NAMALWA (cell line): ENCODE data around the gene PRKCE.

ENCODE experiments used
- DNase-seq: peaks from one replicate; pipeline ENCODE4 v3.0.0-alpha.2; 2015; ENCODE audit warnings: low spot score

PRKCE gene

DNA sequence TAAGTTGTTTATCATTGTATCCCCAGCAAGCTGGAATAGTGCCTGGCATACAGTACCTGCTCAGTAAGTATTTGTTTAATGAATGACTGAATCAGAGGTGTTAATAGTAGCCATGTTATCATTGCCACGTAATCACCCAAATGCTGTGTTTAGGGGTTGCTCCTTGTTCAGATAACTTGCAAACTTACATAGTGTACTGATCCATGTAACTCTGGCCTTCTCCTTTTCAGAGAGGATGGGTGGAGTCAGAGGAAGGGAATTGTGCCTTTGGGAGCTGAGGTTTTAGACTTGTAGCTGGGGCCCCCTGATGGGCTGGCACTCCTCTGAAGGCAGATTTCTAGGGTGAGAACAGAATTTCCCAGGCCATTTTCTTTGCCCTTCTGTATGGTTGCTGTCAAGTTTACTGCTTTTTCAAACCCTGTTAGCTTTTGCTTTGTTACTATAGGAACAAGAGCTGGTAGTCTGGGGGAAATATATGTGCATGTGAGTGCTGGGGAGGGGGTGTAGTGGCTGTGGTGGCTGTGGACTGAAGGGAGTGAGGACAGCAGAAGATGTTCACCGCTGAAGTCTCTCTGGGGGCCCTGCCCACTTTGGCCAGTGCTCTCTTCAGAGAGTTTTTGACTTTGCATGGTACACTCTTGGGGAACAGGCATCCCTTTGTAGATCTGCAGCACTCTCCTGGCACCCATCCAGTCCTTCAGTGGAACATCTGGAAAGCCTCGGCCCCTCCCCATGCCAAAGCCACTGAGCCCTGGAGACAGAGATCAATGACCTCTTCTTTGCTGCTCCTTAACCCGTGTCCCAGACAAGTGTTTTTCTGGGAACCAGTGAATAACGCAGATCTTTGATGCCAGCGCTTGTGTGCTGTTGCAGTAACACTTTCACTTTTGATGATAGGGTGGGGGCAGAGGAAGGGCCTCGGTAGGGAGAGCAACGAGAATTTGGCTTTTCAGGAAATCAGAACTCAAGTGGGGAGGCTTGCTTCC is 209.0 kb downstream of the PRKCE start:
- peak; percentile 40 for DNase-seq

GRCh38 chr2:45862843-45863242 is 211.4 kb downstream of the PRKCE start:
- no peak for DNase-seq

- DNase-seq: no peak
Observed at GRCh38 chr2:45864121-45864520, 212.6 kb downstream of the PRKCE start.

DNA sequence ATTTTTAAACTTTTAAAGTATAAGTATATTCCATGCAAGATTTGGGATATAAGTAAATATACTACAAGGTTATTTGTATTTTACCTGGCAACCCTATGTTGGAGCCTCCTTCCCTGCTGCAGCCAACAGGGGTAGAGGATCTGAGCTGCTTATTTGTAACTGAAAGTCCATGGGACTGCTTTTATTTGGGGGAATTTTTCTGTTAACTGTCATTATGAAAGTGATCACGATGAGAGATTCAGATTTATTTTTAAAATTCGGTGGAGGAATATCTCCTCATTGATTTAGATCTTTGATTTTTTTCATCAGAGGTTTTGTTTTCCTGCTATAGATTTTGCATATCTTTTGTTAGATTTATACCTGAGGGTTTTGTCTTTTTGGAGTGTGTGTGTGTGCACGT is 215.9 kb downstream of the PRKCE start:
- no peak for DNase-seq

DNA sequence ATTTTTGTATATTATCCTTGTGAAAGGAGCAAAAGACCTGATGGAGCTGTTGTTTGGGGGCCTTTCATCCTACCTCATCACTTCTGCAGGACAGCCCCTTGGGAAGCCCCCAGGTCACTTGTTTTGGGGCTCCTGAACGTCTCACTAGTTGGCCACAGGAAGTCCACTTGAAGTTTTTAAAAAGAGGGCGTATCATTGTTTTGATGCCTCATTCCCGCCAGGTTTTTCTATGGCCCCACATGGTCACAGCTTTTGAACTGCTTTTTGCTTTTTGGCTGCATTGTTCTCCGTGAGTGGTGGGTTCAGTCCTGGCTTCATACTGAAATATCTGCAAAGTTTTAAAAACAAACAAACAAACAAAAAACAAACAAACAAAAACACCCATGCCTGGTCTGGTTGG is 216.3 kb downstream of the PRKCE start:
- no peak for DNase-seq

DNA sequence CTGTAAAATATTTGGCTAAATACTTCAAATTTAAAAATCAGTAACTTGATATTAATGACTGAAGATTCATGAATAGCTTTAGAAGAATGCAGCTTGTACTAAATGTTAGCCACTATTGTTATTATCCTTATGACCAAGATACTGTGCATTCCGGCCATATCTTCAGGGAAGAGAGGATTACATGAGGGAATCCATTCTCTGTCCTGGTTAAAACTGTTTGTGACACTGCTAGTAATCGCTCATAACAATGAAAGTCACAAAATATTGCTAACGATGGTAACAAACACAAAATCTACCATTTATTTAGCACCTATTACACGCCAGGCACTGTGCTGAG is 217.7 kb downstream of the PRKCE start:
- DNase-seq: no peak

DNA sequence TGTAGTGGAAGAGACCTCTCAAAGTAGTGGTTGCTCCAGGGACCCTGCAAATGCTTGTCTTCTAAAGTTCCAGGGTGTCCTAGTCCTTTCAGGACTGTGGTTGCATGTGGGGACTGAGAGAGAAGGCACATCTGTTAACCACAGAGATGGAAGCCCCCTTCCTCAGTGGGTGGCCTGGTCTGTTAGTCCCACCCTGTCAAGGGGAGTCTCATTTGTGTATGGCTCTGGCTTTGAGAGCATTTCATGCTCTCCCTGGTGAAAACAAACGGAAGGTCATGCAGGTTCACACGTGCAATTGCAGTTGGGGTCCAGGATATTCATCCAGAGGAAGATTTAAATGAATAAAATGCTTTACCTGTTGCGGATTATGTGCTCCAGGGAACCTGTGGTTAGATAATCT is 219.6 kb downstream of the PRKCE start:
- DNase-seq: no peak

GRCh38 chr2:45871541-45871940 is 220.1 kb downstream of the PRKCE start:
- no peak for DNase-seq

DNA sequence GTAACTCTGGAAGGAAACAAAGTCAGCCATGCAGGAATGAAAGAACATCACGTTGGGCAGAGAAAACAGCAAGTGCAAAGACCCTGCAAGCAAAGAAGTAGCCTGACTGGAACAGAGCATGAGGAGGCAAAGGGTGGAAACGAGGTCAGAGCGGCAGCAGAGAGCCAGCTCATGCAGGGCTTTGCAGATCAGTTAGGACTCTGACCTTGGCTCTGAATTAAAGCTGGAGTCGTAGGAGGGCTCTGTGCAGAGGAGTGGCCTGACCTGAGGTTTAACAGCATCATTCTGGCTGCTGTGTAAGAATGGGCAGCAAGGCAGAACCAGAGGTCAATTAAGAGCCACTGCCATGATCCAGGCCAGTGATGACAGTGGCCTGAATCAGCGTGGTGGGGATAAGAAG is 220.7 kb downstream of the PRKCE start:
- no peak for DNase-seq

DNA sequence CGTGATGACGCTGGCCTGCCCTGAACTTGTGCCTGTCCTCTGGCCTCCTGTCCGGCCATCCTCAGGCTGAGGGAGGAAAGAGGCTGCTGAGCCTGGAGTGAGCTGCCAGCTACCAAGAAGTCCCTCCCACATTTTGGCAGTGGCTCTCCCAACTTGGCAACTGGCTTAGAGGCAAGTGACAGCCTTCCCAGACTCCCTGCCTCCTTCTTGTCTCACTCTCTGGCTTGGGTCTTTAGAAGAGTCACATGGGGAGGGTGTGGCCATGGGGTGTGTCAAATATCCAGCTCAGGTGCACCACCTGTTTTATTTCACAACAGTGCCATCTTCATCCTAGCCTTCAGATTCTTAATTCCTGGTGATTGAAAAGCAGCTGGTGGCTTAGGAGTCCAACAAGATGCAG is 222.9 kb downstream of the PRKCE start:
- no peak for DNase-seq

GRCh38 chr2:45876611-45877010 is 225.1 kb downstream of the PRKCE start:
- DNase-seq: no peak

GRCh38 chr2:45879406-45879805 is 227.9 kb downstream of the PRKCE start:
- DNase-seq: peak; percentile 35

DNA sequence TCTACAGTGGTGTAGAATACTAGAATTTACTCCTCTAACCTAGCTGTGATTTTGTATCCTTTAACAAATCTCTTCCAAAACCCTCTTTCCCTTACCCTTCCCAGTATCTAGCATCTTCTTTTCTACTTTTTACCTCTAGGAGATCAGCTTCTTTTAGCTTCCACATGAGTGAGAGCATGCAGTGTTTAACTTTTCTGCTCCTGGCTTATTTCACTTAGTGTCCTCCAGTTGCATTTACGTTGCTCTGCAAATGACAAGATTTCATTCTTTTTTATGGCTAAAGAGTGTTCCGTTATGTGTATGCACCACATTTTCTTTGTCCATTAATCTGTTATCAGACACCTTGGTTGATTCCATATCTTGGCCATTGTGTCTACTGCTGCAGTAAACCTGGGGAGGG is 228.5 kb downstream of the PRKCE start:
- no peak for DNase-seq

DNA sequence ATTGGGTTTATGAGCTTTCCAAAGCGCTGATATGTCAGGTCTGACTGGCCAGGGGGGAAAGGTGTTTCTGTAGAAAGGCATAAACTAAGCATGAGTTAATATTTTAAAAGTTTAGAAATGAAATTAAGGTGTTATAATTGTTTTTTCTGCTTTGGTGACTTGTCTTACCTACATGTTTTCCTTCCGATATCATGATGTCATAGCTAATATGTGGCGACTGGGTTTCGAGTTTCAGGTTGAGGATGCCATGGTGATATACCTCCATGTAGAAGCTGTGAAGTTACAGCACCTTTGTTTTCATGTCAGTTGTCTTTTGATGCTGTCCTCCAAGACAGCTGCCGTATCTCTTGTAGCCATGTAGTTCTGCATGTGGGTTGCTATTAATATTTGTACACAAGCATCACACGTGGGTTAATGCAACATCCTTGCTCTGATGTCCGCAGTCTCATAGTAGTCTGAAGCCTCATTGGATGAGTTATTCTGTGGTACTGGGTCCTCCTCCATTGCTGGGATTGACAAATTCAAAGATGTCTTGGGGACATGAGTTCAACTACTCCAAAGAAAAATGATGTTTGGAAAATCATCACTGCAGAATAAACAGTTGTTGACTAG is 230.6 kb downstream of the PRKCE start:
- no peak for DNase-seq

DNA sequence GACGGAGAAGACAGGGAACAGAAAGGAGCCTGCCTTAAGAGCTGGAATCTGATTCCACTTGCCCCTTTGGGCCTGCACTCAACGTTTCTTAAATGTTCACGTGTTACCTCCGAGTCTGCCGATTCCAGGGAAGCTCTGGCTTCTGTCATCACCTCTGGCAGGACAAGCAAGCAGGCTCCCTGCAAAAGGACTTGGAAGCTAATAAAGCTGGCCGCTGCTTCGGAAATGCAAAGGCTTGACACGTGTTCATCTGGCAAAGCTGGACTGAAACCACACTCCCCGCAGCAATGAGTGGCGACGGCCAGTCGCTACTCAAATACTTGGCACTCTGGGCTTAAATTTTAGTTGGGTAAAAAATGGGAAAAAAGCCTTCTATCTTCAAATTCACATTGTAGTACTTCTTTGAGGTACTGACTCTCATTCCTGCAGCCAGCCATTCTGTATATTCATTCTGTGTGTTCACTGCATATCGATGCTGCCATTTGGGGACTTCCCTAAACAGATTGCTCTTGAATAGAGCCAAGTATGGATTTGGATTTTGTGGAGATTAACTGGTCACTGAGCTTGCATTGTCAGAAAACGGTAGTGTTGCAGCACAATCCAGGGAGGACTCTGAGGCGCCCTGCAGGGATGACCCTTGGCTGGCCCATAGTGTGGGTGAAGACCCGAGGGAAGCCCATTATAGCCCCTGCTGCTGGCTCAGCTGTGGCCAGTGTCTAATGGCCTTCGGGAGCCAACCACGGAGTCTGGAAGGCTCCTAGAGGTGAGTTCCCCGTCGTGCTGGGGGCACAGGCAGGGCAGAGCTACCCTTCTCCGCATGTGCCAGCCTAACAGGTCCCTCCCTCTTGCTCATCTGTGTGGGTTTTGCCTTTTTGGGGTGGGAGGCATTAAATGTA is 231.5 kb downstream of the PRKCE start:
- DNase-seq: no peak

DNA sequence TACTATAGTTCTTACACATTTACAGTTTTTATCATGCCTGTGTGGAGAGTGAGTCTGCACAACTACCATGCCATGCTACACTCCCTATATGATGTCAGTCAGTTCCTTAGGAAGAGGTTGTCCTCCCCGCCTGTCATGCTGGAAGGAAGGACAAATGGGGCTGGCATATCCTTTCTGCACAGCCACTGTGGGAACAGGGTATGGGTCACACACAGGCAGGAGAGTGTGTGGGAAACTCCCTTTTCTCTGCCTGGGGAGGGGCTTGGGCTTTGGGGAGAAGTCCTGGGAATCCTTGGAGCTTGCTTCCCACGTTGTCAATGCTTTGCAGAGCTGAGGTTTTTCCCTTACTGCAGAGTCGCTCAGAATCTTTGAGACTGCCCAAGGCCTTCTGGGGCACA is 232.1 kb downstream of the PRKCE start:
- DNase-seq: no peak

- DNase-seq: no peak
Observed at GRCh38 chr2:45884126-45884525, 232.7 kb downstream of the PRKCE start.

GRCh38 chr2:45885171-45885621 is 233.7 kb downstream of the PRKCE start:
- DNase-seq: no peak

- DNase-seq: no peak
Observed at GRCh38 chr2:45886171-45886663, 234.7 kb downstream of the PRKCE start.

DNA sequence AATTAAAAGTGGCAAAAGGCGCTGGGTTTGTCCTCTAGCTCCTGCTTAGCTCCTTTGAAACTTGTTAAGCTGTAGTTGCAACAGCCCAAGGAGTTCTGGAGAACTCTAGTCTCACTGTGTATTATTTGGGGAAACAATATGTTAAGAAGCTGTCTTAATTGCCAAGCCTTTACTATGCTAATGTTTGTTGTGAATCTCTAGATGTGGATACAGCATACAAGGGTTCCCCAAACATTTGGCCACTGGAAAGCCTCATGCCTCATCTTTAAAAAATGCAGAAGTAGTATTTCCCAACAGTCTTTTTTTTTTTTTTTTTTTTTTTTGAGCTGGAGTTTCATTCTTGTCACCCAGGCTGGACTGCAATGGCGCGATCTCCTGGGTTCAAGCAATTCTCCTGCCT is 236.7 kb downstream of the PRKCE start:
- DNase-seq: peak; percentile 12

DNA sequence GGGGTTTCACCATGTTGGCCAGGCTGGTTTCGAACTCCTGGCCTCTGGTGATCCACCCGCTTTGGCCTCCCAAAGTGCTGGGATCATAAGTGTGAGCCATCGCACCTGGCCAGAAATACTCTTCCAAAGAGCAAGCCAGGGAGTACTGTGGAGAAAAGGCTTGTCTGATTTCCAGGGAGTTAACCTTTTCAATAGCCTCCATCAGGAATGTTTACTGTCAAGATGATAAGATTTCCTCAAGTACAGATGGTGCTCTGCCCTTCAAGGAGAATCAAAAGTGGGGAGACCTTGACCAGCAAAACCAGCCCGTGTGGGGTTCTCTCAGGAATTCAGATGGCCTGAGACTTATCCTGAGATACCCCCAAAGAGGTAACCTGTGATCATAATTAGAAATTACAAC is 237.2 kb downstream of the PRKCE start:
- no peak for DNase-seq

DNA sequence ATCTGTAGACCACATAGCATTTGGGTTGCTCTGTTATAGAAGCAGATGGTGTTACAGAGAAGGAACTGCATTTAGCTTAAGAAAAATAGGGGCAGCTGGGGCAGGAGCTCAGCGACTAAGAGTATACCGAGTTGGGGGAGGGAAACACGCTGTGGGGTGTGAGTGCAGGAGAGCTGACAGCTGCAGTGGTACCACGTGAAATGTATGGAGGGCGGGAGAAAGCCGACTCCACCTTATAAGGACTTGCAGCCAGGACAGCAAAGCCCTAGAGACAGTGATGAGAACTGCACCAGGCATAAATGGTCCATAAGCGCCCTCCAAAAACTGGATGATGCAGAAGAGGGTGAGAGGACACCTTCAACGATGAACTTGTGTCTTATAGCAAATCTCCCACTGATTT is 237.6 kb downstream of the PRKCE start:
- DNase-seq: peak; percentile 91
